GM21447 (cell line): ENCODE data around the gene DOHH.
"Not testable (repeated sequence)": the region's sequence is repeated elsewhere in the genome, so short reads cannot be mapped to it uniquely, and the experiment has no call there.

ENCODE experiments used
- ATAC-seq: cut with Tn5 transposase; IDR thresholded peaks from one replicate; pipeline ENCODE4 v1.9.1; 2021; ENCODE audit not compliant: unreplicated experiment

DOHH gene

DNA sequence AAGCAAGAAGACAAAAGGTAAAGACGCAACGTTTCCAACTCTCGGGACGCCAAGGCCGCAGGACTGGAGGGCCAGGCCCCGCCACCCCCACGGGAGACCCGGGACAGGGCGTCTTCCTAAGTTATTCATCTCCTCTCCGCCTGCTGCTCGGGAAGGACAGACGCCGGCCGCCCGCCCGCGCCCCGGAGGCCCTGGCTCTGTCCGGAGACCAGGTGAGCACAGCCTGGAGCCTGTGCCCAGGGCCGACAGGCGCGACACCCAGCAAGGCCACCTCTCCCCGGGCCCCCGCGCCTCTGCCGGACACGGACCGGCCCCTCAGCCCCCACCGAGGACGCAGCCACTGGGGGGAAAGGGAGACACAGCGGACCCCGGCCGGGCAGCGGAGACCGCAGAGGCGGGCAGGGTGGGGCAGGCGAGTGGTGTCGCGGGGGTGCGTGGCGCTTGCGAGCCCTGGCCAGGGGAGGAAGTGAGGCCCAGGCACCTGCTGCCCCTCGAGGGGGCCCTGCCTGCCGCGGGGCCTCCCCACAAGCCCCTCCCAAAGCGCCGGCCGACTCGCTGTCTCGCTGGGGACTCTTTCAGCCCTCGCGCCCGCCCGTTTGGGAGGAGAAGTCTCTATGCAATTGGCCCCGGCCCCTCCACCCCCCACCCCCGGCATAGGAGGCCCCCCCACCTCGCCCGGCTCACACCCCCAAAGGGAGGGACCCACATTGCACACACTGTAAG is 37.3 kb downstream of the DOHH start:
- ATAC-seq: no peak

DNA sequence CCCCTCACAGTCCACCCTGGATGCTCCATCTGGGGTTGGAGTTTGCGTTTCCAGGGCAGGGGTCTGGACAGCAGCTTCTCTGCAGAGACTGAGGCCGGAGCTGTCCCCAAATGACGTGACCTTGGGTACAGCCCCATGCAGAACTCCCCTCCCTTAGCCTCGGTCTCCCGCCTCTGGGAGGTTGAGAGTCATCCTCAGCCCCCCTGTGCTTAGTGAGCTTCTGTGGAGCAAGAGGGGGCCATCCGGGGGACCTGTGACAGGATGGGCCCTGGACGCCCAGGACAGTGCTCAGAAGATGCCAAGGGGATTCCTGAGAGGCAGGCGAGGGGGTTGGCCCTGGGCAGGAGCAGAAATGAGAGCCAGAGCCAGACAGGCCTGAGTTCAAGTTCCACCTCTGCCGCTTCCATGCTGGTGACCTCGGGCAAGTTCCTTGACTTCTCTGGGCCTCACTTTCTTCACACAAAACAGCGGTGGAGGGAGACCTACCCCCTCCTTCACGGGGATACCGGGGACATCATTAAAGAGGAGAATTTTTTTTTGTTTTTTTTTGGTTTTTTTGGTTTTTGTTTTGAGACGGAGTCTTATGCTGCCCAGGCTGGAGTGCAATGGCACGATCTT is 40.4 kb downstream of the DOHH start:
- ATAC-seq: no peak

DNA sequence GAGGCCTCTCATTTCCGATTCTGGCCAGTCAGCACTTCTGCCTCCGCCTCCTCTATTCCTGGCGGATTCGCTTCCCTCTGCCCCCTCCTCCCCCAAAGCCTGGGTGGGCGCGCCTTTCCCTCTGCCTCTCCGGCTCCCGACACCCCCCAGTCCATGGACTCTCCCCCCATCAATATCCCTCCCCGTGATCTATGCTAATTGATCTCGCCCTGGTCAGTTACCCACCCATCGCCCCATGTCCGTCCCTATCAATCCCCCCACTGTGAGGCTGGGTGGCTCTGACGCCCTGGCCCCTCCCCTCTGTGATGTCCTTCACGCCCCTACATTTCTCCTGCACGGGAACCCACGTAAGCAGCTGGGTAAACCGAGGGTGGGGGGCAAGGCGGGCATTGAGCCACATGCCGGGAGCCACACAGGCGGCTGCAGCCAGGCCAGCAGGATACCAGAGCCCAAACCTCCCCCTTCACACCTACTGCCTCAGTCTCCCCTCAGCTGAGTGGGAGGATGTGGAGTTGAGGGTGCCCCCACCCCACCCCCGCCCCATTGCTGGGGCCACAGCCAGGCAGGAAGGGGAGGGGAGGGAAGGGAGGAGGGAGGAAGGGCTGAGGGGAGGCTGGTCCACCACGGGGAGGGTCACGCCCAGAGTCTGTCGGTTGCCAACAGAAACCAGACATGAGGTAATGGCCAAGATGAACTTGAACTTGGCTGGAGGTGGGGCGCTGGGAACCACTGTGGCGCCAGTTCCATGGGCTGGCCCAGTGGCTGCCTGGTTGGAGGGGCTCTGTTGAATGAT is 41.2 kb downstream of the DOHH start:
- no peak for ATAC-seq

DNA sequence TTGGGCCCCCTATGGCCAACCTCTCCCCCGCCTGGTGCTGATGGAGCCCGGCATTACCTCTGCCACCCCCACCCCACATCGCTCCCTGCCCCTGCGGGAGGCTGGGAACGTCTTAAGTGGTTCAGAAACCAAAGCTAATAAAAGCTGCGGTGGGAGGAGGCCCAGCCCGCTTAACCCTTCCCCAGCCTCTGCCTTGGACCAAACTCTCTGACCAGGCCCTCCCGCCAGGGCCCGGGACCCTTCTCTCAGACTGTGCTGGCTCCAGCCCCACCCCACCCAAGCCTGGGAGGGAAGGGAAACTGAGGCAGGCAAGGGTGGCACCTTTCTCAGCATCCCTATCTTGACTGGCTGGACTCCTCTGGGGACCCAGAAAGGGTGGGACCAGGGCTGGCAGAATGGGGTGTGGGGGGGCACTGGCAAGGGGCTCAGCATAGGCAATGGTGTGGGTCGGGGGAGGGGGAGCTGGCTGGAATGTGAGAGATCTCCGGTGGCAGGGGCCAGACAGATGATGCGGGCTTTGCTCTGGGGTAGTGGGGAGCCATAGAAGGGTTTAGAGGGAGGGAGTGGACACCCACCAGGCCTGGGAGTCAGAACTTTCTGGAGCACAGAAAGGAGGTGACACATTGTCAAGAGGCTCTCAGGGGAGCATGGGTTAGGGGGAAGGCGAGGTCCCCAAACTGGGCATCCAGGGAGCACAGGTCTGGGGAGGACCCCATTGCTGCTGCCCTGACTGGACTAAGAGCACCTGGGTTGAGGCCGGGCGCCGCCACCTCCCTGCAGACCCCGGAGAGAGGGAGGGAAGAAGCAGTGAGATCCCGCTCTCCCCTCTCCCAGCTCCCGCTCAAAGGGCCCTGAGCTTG is 42.0 kb downstream of the DOHH start:
- no peak for ATAC-seq

DNA sequence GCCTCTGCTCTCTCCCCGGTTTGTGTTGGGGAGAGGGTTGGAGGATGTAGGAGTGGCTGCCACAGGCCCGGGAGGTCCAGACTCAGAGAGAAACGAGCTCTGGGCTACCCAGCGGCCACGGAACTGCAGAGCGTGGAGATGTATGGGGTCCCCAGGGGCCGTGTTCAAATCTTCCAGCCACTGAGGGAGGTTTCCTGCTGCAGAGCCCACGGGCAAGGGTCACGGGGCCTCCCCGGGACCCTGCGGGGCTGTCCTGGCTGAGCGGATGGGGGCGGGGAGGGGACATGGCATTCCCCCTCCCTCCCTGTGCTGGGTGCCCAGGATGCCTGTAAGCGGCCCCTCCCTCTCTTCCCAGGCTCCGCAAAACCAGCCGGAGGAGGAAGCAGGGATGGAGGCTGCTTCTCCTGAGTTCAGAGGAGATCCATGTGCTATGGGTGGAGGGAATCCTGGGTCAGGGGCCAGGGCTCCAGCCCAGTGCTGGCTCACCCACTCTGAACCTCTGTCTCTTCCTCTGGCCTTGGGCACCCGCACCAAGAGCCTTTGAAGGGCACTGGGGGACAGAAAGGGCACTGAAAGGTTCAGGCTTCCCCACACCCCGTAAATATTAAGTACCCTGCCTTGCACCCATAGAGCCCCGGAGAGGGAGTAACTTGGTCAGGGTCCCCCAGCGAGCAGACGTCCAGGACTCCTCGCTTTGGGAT is 42.8 kb downstream of the DOHH start:
- ATAC-seq: no peak

DNA sequence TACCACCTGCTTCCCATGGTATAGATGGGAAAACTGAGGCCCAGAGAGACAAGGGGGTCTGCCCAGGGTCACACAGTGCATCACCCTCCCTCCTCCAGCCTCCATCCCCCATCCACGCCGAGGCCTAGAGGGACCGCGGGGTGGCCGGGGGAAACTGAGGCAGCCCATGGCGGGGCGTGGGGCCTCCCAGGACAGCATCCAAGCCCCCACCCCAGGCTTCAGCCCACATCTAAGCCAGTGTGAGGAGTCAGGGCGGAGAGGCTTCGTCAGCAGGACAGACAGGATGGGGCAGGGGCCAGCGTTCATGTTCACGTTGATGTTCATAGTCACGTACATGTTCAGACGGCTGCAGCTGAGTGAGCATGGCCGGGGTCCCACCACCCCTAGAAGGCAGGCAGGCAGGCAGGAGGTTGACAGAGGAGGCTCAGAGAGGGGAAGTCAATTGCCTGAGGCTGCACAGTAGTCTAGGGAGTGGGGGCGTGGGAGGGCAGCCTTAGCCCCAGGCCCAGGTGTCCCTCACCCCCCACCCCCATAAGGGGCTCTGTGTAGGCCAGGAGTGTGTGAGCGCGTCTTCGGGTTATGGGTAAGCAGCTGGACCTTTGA is 43.4 kb downstream of the DOHH start:
- no peak for ATAC-seq

DNA sequence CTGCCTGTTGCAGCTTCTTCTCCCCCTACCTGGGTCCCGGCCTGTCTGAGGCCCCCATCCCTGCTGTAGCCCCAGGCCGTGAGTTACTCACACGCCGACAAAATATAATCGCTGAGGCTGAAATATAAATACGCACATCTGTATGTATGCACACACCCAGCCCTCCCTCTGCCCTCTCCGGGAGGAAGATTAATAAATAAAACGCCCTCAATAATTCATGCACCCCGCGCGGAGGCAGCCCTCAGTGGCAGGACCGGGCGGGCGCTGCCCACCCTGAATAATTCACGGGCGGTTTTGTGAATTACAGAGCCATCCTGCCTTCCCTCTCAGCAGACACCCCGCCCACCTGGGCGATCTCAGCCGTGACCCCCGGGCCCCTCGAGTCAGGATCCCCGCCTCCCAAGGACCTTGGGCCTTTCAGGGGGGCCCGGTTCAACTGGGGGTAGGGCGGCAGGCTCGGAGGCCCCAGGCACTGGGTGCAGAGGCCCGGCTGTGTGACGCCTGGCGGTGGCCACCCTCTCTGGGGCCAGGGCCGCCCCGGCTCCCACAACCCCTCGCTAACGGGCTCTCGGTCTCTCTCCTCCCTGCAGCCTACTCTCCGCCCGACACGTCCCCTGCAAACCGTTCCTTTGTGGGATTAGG is 44.4 kb downstream of the DOHH start:
- ATAC-seq: no peak

DNA sequence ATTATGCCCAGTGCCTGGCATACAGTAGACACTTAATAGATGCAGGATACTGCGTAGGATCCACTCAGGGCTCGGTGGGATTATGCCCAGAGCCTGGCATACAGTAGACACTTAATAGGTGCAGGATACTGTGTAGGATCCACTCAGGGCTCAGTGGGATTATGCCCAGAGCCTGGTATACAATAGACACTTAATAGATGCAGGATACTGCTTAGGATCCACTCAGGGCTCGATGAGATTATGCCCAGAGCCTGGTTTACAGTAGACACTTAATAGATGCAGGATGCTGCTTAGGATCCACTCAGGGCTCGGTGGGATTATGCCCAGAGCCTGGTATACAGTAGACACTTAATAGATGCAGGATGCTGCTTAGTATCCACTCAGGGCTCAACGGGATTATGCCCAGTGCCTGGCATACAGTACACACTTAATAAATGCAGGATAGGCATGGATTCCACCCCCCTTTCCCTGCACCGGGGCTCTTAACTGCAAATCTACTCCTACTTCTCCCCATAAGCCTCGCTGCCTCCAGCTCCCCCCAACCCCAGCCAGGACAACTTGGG is 45.0 kb downstream of the DOHH start:
- ATAC-seq: no peak

DNA sequence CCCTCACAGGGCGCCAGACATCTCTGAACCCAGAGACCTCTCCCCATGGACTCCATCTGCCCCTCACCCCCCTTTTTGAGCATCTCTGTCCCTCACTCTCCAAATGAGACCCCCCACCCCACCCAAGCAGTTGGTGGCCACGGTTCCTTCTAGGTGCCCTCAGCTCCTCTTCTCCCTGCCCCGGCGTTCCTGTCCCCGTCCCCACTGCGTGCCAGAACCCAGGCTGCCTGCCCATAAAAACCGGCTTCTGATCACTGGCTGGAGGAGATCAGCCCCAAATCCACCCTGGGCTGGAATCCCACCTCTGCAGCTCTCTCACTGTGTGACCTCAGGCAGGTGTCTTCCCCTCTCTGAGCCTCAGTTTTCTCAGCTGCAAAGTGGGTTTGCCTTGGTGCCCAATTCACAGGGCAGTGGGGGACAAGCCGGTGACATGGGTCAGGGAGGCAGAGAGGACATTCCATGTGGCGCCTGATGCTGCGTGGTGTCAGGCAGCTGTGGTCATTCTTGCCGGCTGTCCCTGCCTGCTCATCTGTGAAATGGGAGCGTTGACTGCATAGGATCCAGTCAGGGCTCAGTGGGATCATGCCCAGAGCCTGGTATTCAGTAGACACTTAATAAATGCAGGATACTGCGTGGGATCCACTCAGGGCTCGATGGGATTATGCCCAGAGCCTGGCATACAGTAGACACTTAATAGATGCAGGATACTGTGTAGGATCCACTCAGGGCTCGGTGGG is 45.6 kb downstream of the DOHH start:
- ATAC-seq: no peak

DNA sequence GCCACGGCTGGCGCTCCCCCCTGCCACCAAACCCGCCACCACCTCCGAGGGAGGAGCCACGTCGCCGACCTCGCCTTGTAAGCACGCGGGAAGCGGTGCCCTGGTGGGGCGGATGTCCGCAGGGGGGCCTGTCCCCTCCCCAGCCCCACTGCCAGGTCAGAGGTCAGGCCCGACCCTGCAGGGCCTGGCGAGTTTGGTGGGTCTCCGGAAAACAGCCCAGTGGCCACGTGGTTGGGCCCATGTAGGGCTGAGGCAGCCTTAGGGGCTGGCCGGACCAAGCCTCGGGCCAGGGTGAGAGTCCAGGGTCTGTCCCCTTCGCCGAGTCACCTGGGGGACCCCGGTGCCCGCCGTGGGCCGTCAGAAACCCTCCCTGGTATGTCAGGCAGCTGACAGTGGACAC is 46.6 kb downstream of the DOHH start:
- ATAC-seq: no peak

DNA sequence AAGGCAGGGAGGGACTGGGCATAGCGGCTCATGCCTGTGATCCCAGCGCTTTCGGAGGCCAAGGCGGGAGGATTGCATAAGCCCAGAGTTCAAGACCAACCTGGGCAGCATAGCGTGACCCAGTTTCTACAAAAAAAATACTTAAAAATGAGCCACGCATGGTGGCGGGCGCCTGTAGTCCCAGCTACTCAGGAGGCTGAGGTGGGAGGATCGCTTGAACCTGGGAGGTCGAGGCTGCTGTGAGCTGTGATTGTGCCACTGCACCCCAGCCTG is 47.6 kb downstream of the DOHH start:
- ATAC-seq: not testable (repeated sequence)

DNA sequence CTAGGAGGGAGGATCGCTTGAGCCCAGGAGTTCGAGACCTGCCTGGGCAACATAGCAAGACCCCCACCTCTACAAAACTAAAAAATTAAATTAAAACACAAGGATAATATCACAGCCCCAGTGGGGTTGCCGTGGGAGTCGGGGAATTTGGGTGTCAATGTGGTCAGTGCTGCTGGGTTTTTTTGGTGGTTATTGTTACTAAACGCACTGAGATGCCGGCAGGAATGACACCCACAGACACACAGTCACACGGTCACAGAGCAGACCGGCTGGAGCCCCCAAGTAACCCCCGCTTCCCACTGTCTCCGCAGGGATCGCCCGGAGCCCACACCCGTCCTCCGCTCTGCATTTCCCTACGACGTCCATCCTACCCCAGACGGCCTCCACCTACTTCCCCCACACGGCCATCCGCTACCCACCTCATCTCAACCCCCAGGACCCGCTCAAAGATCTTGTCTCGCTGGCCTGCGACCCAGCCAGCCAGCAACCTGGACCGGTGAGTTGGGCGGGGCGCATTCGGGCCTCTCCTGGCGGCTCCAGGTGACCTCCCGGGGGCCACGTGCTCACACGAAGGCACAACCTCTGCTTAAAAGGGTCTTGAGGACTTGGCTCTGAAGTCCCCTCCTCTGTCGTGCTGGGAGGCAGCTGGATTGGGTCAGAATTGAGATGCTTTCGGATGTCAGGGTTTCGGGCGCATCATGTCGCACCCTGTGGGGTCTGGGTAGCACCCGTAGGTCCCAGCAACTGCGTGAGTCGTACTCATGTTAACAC is 48.1 kb downstream of the DOHH start:
- no peak for ATAC-seq

DNA sequence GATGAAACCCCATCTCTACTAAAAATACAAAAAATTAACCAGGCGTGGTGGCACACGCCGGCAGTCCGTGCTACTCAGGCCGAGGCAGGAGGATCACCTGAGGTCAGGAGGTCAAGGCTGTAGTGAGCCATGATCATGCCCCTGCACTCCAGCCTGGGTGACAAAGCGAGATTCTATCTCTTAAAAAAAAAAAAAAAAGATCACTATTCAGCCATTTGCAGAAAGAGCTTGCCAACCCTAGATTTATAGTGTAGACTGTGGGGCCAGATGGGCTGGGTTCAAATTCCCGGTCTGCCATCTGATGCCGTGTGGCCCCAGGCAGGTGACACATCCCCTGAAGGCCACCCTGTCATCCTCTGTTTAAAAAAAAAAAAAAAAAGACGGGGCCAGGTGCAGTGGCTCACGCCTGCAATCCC is 49.0 kb downstream of the DOHH start:
- ATAC-seq: no peak

DNA sequence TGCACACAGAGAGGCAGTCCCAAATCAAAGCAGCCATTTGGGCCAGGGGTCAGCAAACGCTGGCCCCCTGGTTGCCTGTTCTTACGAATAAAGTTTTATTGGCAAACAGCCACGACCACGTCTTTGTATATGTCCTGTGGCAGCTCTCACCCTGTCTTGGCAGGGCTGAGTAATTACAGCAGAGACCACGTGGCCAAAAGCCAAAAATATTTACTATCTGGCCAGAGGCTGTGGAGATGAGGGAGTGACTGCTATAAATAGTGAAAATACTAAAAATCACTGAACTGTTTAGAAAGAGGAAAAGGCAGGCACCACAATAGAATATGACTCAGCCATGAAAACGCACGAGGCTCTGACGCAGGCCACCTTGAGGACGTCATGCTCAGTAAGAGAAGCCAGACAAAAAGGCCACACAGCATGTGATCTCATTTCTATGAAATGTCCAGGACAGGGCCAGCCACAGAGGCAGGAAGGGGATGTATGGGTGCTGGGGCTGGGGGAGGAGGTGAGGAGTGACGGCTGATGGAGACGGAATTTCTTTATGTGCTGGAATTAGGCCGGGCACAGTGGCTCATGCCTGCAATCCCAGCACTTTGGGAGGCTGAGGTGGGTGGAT is 49.6 kb downstream of the DOHH start:
- ATAC-seq: no peak

DNA sequence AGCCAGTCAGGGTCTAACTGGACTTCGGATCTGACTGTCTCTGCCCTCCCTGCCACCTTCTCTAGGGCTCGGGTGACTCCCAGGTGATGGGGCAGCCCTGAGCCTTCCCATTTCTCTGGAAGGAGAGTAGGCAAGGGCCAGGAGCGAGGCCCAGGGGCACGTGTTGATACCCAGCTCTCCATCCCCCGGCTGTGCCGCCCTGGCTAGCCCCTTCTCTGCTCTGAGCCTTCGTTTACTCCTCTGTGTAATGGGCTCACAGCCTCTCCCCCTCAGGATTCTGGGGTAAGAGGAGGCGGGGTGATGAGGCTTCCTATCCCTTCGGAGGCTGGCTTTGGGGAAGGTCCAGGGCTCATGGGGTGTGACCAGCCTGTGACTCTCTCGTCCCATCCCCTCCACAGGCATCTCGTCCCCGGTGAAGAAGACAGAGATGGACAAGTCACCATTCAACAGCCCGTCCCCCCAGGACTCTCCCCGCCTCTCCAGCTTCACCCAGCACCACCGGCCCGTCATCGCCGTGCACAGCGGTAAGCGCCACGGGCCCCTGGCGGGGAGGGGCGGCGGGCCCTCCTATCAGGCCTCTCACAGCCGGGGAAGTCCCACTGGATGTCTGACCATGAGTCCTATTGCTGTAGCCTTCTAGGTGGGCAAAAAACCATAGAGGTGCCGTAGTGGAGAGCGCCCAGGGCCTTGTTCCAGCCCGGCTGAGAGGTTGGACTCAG is 51.7 kb downstream of the DOHH start:
- ATAC-seq: no peak

DNA sequence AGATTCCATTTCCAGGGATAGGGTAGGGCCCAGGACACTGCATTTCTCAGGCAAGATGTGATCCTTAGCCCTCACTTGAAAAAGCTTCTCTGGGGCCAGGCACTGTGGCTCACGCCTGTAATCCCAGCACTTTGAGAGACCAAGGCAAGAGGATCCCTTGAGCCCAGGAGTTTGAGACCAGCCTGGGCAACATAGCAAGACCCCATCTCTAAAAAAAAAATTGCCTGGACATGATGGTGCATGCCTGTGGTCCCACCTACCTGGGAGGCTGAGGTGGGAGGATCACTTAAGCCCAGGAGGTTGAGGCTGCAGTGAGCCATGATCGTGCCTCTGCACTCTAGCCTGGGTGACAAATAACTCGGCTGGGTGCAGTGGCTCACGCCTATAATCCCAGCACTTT is 53.8 kb downstream of the DOHH start:
- not testable (repeated sequence) for ATAC-seq

DNA sequence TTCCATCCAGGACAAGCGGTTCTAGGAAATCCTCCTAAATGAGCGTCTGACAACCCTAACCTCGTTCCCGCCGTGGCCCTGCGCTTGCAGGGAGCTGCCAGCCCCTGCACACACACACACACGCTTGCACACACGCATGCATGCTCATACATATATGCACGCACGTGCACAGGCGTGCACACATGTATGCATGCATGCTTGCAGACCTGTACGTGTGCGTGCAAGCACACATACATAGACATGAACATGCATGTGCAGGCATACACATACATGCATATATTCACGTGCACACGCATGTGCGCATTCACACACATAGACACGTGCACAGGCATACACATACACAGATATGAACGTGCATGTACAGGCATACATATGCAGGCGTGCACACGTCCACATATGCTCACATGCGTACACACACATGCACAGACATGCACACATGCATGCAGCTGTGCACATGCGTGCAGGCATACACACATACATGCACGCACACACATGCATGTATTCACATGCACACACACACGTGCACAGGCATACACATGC is 55.7 kb downstream of the DOHH start:
- ATAC-seq: no peak
